Nephron (organoid): ENCODE data around the gene PCNX2.
A peak's percentile ranks its signal among the peaks of the same experiment; 100 is the strongest.

Source experiments
- H3K27ac Mint-ChIP-seq, 3 experiments: 2 replicates each; pipeline ENCODE4 v1.8.0; 2020; ENCODE audit warnings: mixed read lengths in 3 of 3, mild to moderate bottlenecking in 2 of 3, moderate library complexity in 1 of 3
- H3K27me3 Mint-ChIP-seq: 2 replicates; pipeline ENCODE4 v1.8.0; 2021; ENCODE audit warnings: low read depth, mild to moderate bottlenecking, moderate library complexity, mixed read lengths
- H3K36me3 Mint-ChIP-seq: 2 replicates; pipeline ENCODE4 v1.8.0; 2020; ENCODE audit warnings: low read depth, mixed read lengths
- H3K4me1 Mint-ChIP-seq: 2 replicates; pipeline ENCODE4 v1.8.0; 2020; ENCODE audit warnings: mixed read lengths
- H3K4me3 Mint-ChIP-seq, 3 experiments: 2 replicates each; pipeline ENCODE4 v1.8.0; 2020; ENCODE audit warnings: mild to moderate bottlenecking in 3 of 3, mixed read lengths in 3 of 3, moderate library complexity in 2 of 3
- H3K9me3 Mint-ChIP-seq: 2 replicates; pipeline ENCODE4 v1.8.0; 2020; ENCODE audit warnings: mixed read lengths
- TF ChIP-seq, protein P1 (sequence below), 3 experiments: fragments of 200-600 bp; sonication (generic); IDR thresholded peaks; one replicate each; pipeline ENCODE4 v1.5.0; 2021; ENCODE audit warnings: antibody characterized with exemption in 3 of 3; ENCODE audit not compliant: unreplicated experiment in 3 of 3

Gene PCNX2

DNA sequence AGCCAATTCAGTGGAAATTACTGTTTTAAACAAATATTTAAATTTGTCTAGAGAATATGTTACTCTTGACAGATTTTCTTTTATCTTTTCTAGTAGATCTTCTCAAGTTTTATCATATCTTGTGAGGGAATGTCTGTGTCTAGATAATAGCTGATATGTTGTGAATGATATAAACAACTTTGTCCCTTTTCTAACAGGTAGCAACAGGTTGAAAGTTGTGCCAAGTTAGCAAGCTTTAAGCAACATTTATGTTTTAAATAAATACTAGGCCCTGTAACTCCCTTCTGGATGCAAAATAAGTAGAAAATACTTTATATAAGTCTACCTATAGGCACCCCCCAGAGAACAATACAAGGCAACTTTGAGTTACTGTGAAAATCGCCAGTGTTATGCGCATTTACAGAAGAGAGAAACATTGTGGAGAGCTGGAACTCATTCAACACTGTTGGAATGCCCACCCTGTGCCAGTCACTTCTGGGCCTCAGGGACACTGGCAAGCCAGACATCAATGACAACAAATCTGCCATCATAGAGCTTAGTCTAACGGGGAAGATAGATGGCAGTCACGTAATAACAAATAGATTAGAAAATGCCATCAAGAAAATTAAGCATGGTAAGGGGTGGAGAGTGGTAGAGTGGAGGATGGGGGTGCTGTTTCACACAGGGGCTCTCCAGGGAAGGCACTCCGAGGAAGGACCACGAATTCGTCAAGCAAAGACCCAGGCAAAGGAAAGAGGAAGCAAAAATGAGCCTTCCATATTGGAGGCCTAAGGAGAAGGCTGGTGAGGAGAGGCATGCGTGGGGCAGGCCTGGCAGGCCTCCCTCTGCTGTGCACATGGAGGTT is 36.4 kb upstream of the PCNX2 start:
- TF ChIP-seq, protein P1, sequence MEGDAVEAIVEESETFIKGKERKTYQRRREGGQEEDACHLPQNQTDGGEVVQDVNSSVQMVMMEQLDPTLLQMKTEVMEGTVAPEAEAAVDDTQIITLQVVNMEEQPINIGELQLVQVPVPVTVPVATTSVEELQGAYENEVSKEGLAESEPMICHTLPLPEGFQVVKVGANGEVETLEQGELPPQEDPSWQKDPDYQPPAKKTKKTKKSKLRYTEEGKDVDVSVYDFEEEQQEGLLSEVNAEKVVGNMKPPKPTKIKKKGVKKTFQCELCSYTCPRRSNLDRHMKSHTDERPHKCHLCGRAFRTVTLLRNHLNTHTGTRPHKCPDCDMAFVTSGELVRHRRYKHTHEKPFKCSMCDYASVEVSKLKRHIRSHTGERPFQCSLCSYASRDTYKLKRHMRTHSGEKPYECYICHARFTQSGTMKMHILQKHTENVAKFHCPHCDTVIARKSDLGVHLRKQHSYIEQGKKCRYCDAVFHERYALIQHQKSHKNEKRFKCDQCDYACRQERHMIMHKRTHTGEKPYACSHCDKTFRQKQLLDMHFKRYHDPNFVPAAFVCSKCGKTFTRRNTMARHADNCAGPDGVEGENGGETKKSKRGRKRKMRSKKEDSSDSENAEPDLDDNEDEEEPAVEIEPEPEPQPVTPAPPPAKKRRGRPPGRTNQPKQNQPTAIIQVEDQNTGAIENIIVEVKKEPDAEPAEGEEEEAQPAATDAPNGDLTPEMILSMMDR (IDR thresholded peaks at IDR 0.05; ENCODE audit: unreplicated experiment in 3 of 3), result no peak
- Mint-ChIP-seq H3K27me3 (peaks cover 46% of the 10 kb centered on the region), H3K36me3 (no peaks in the 10 kb centered on the region), H3K27ac (no peak overlapping the region), H3K9me3 (no peaks in the 10 kb centered on the region), H3K4me1 (peaks cover 4% of the 10 kb centered on the region), H3K4me3 (no peak overlapping the region)

DNA sequence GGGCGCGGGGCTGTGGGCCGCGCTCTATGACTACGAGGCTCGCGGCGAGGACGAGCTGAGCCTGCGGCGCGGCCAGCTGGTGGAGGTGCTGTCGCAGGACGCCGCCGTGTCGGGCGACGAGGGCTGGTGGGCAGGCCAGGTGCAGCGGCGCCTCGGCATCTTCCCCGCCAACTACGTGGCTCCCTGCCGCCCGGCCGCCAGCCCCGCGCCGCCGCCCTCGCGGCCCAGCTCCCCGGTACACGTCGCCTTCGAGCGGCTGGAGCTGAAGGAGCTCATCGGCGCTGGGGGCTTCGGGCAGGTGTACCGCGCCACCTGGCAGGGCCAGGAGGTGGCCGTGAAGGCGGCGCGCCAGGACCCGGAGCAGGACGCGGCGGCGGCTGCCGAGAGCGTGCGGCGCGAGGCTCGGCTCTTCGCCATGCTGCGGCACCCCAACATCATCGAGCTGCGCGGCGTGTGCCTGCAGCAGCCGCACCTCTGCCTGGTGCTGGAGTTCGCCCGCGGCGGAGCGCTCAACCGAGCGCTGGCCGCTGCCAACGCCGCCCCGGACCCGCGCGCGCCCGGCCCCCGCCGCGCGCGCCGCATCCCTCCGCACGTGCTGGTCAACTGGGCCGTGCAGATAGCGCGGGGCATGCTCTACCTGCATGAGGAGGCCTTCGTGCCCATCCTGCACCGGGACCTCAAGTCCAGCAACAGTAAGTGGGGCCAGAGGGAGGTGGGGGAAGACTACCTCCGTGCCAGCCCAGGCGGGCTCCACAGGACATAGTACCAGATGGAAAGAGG is 32.8 kb upstream of the PCNX2 start:
- Mint-ChIP-seq H3K9me3 (no peaks in the 10 kb centered on the region), H3K27me3 (peaks cover 60% of the 10 kb centered on the region), H3K27ac (no peak overlapping the region), H3K36me3 (no peaks in the 10 kb centered on the region), H3K4me3 (peak overlapping the region; percentile 79 to 89 (median 89)), H3K4me1 (peaks cover 4% of the 10 kb centered on the region)
- TF ChIP-seq, protein P1 (IDR thresholded peaks at IDR 0.05; ENCODE audit: unreplicated experiment in 3 of 3), result no peak

DNA sequence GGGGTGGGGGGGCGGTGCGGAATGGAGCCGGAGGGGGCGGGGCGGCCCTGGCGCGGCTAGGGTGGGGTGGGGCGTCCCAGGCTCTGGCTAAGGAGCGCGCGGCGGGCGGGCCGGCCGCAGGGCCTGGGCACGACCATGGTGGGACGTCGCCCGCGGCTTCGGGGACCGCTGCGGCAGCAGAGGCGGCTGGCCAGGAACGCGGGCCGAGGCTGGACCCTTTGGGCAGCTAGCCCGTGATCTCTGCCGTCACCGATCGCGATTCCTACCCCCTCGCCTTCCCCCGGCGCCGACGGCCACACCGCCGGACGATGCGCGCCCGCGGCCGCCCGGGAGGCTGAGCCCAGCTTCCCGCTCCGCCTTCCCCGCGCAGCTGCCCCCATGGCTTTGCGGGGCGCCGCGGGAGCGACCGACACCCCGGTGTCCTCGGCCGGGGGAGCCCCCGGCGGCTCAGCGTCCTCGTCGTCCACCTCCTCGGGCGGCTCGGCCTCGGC is 32.2 kb upstream of the PCNX2 start, which contains the start of gene MAP3K21:
Gene MAP3K21 (plus strand): TSS at position 74 of the 491 bp plus-strand sequence. CDS start 305 bp downstream, at position 379.
- H3K36me3 Mint-ChIP-seq, result no peaks in the 10 kb centered on the region
- TF ChIP-seq, protein P1 (IDR thresholded peaks at IDR 0.05; ENCODE audit: unreplicated experiment in 3 of 3), result no peak
- peaks cover 4% of the 10 kb centered on the region for H3K4me1 Mint-ChIP-seq
- peaks cover 66% of the 10 kb centered on the region for H3K27me3 Mint-ChIP-seq
- H3K27ac Mint-ChIP-seq, result peak within 1 kb of the TSS in 2 of 3 experiments; percentile 31 to 60
- no peaks in the 10 kb centered on the region for H3K9me3 Mint-ChIP-seq
- H3K4me3 Mint-ChIP-seq, result peak within 1 kb of the TSS; percentile 81 to 86 (median 83)

DNA sequence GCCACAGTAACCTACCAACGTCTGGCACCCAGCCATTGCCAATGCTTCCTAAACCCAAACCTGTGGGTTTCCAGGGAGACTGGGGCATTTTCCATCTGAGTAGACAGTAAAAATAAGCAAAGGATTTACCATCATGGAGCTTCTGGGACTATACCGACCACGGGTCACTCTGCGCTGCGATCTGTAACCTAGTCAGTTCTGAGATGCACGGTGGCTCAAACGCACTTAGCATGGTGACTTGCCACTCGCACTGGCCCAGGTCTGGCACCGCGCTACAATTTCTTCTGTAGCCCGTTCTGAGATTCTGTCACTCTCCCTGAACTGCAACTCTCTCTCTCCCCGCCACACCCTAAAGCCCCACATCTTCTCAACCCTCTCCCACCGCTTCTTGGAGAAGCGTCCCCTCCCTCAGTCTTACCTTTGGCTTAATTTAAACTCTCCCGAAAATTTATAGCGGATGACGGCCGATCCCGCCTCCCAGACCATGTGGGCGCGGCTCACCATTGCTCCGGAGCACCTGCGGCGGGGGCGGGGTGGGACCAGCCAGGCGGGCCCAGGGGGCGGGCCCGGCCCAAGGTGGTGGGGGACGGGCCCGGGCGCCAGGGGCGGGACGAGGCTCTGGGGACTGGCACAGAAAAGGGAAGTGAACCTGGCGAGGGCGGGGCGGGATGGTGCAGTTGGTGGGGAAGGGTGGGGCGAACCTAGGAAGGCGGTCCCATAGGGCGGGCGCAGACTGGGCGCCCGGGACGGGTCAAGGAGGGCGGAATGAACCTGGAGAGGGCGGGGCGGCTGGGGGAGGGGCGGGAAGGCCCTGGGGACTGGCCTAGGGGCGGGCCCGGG is 31.5 kb upstream of the PCNX2 start:
- peaks cover 4% of the 10 kb centered on the region for H3K4me1 Mint-ChIP-seq
- H3K36me3 Mint-ChIP-seq, result no peaks in the 10 kb centered on the region
- H3K27ac Mint-ChIP-seq, result peak overlapping the region in 2 of 3 experiments; percentile 31 to 60
- H3K9me3 Mint-ChIP-seq, result no peaks in the 10 kb centered on the region
- peaks cover 66% of the 10 kb centered on the region for H3K27me3 Mint-ChIP-seq
- peak overlapping the region; percentile 81 to 86 (median 83) for H3K4me3 Mint-ChIP-seq
- TF ChIP-seq, protein P1 (IDR thresholded peaks at IDR 0.05; ENCODE audit: unreplicated experiment in 3 of 3), result no peak

DNA sequence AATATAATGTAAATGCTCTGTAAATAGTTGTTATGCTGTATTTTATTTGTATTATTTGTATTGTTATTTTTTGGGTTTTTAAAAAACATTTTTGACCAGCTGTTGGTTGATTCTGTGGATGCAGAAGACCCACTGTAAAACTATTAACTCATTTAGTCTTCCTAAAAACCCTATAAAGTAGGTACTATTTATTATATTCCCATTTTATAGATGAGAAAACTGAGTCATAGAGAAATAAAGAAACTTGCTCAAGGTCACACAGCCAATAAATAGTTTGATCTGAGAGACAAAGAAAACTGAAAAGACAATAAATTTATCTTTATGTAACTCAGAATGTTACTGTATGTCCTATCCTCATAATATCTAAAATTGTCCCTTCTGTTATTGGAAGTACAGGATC is 30.8 kb upstream of the PCNX2 start:
- H3K4me1 Mint-ChIP-seq, result peaks cover 4% of the 10 kb centered on the region
- no peaks in the 10 kb centered on the region for H3K36me3 Mint-ChIP-seq
- H3K9me3 Mint-ChIP-seq, result no peaks in the 10 kb centered on the region
- TF ChIP-seq, protein P1 (IDR thresholded peaks at IDR 0.05; ENCODE audit: unreplicated experiment in 3 of 3), result no peak
- H3K27ac Mint-ChIP-seq, result no peak overlapping the region
- peak overlapping the region in 1 of 3 experiments; percentile 83 for H3K4me3 Mint-ChIP-seq
- peaks cover 66% of the 10 kb centered on the region for H3K27me3 Mint-ChIP-seq
